Fibroblast of lung (primary cell): ENCODE data around the gene ABHD16B.

Source experiments
- CTCF ChIP-seq, 2 donors: IDR thresholded peaks in 1 of 2; conservative IDR thresholded peaks in 1 of 2; 1 replicate in 1 of 2; 2 replicates in 1 of 2; pipeline ENCODE4 v1.5.1; 2011 to 2012; ENCODE audit warnings: low read length in 2 of 2, control low read depth in 1 of 2, inconsistent platforms in 1 of 2, low read depth in 1 of 2, mild to moderate bottlenecking in 1 of 2
- EZH2 ChIP-seq: IDR thresholded peaks from 2 replicates; pipeline ENCODE4 v1.5.1; 2012; ENCODE audit warnings: low read length, control low read depth, mild to moderate bottlenecking; ENCODE audit errors: missing control alignments

DNA sequence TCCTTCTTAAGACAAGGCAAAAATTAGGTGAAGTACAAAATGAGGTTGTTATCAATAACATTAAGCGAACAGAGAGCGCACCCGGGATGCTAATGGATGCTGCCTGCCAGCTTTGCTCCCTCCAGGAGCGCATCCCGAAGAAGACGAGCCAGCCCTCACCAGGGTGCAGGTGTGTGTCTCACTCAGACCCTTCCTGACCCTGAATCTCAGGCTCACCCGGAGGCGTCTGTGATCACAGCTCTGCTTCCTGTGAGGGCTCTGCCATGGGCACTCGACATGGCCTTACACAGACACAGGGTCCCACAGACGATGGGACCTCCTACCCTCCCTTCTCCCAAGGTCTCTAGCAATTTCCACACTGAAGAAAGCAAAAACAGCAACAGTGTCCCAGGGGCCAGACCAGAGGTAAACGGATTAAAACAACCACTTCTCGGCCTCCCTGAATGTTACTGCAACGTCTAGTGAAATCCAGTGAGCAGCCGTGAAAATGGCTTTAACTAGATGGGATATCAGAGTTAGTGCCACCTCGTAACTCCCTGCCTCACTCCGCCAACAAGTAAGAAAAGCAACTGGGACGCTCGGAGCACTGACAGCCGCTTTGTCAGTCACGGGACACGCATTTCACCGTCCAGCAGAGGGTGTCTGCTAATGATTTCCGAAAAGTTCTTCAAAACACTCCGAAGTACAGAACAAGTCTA is 41.9 kb upstream of the ABHD16B start:
- peak; percentile 19 to 53 for TF ChIP-seq CTCF (conservative IDR thresholded peaks at IDR 0.05 in 1 of 2, IDR thresholded peaks at IDR 0.05 in 1 of 2; ENCODE audit: low read depth in 1 of 2, low read length in 2 of 2)
- TF ChIP-seq EZH2, result no peak
